Stomach smooth muscle (tissue), 2 donors: Measurements from ENCODE around the gene SMCO2.

ENCODE experiments used
- H3K27ac ChIP-seq: one replicate; pipeline ENCODE4 v1.7.0; 2013; ENCODE audit warnings: mild to moderate bottlenecking, low read length, inconsistent platforms
- H3K27me3 ChIP-seq, 2 donors: one replicate each; pipeline ENCODE4 v1.7.0; 2013; ENCODE audit warnings: low read length in 2 of 2; ENCODE audit not compliant: insufficient read depth in 2 of 2, control insufficient read depth in 1 of 2
- H3K36me3 ChIP-seq, 2 donors: one replicate each; pipeline ENCODE4 v1.7.0; 2013; ENCODE audit warnings: low read length in 2 of 2; ENCODE audit not compliant: control insufficient read depth in 2 of 2, insufficient read depth in 2 of 2
- H3K4me1 ChIP-seq: one replicate; pipeline ENCODE4 v1.7.0; 2013; ENCODE audit warnings: low read length; ENCODE audit not compliant: control insufficient read depth, insufficient read depth
- H3K4me3 ChIP-seq, 2 donors: one replicate each; pipeline ENCODE4 v1.7.0; 2013; ENCODE audit warnings: low read length in 2 of 2
- H3K9ac ChIP-seq, 2 donors: one replicate each; pipeline ENCODE4 v1.7.0; 2013; ENCODE audit warnings: low read length in 2 of 2, mild to moderate bottlenecking in 1 of 2
- H3K9me3 ChIP-seq, 2 donors: one replicate each; pipeline ENCODE4 v1.7.0; 2013; ENCODE audit warnings: low read length in 2 of 2; ENCODE audit not compliant: control insufficient read depth in 2 of 2
- donor health status: healthy.
- donor health status: Pancreatic carcinoma.

SMCO2 gene

GRCh38 chr12:27524839-27525753, 78.6 kb downstream of the SMCO2 start:
- peak overlapping the region; percentile 80 to 94 for H3K9ac ChIP-seq
- no peaks in the 10 kb centered on the region for H3K36me3 ChIP-seq
- no peaks in the 10 kb centered on the region for H3K27me3 ChIP-seq
- peak overlapping the region; percentile 93 to 95 for H3K4me3 ChIP-seq
- H3K4me1 ChIP-seq, result peaks cover 7% of the 10 kb centered on the region
- no peaks in the 10 kb centered on the region for H3K9me3 ChIP-seq
- H3K27ac ChIP-seq, result no peak overlapping the region

- no peak overlapping the region for H3K27ac ChIP-seq
Observed at GRCh38 chr12:27527512-27527911, 81.0 kb downstream of the SMCO2 start.

DNA sequence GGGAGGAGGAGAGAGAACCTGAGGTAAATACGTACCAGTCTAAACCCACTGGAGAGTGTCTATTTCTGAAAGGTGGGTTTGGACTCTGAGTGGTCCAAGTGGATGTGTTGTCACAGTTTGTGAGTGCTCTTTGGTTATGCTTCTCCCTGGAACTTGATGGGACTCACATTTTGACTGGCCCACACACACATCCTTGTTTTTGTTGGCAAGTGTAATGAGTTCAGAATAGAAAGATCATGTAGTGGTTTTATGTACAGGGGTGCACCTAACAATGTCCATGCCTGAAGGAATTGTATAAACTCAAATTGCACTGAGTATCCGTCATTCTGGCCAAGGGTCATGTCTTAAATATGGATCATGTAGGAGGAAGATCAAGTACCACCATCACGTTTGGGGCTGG, 82.3 kb downstream of the SMCO2 start:
- no peaks in the 10 kb centered on the region for H3K36me3 ChIP-seq
- H3K27me3 ChIP-seq, result no peaks in the 10 kb centered on the region
- no peak overlapping the region for H3K27ac ChIP-seq
- H3K4me3 ChIP-seq, result no peak overlapping the region
- H3K9ac ChIP-seq, result no peak overlapping the region
- H3K9me3 ChIP-seq, result no peaks in the 10 kb centered on the region
- no peaks in the 10 kb centered on the region for H3K4me1 ChIP-seq

More at GRCh38 chr12:27527512-27527911, 81.0 kb downstream of the SMCO2 start:
- Histone ChIP-seq H3K9me3 (no peaks in the 10 kb centered on the region), H3K4me3 (no peak overlapping the region), H3K4me1 (peaks cover 7% of the 10 kb centered on the region), H3K9ac (no peak overlapping the region), H3K27me3 (no peaks in the 10 kb centered on the region), H3K36me3 (no peaks in the 10 kb centered on the region)

GRCh38 chr12:27530157-27530922, 83.8 kb downstream of the SMCO2 start:
- no peaks in the 10 kb centered on the region for H3K9me3 ChIP-seq
- no peaks in the 10 kb centered on the region for H3K36me3 ChIP-seq
- no peak overlapping the region for H3K9ac ChIP-seq
- no peaks in the 10 kb centered on the region for H3K4me1 ChIP-seq
- H3K4me3 ChIP-seq, result no peak overlapping the region
- H3K27me3 ChIP-seq, result no peaks in the 10 kb centered on the region
- no peak overlapping the region for H3K27ac ChIP-seq

DNA sequence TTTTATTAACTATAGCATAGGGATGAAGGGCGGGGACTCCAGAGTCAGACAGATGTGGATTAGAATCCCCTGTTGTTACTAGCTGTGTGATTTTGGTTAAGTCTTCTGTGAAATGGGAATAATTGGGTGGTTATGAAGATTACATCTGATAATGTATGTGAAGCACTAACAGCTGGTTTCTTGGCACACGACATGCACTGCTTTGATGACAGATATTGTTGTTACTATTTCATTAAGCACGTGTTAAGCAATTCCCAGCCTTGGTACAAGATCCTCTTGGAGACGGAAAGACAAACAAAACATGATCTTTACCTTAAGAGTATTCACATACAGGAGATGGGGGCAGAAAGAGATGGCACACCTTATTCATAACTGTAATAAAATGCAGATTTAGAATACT, 85.4 kb downstream of the SMCO2 start:
- no peak overlapping the region for H3K9ac ChIP-seq
- no peaks in the 10 kb centered on the region for H3K4me1 ChIP-seq
- H3K36me3 ChIP-seq, result no peaks in the 10 kb centered on the region
- H3K4me3 ChIP-seq, result no peak overlapping the region
- no peaks in the 10 kb centered on the region for H3K27me3 ChIP-seq
- H3K27ac ChIP-seq, result no peak overlapping the region
- no peaks in the 10 kb centered on the region for H3K9me3 ChIP-seq

GRCh38 chr12:27534060-27534764, 87.7 kb downstream of the SMCO2 start:
- no peak overlapping the region for H3K9ac ChIP-seq
- H3K27me3 ChIP-seq, result no peaks in the 10 kb centered on the region
- H3K9me3 ChIP-seq, result no peaks in the 10 kb centered on the region
- H3K36me3 ChIP-seq, result no peaks in the 10 kb centered on the region
- no peak overlapping the region for H3K4me3 ChIP-seq
- peaks cover 5% of the 10 kb centered on the region for H3K4me1 ChIP-seq
- no peak overlapping the region for H3K27ac ChIP-seq

DNA sequence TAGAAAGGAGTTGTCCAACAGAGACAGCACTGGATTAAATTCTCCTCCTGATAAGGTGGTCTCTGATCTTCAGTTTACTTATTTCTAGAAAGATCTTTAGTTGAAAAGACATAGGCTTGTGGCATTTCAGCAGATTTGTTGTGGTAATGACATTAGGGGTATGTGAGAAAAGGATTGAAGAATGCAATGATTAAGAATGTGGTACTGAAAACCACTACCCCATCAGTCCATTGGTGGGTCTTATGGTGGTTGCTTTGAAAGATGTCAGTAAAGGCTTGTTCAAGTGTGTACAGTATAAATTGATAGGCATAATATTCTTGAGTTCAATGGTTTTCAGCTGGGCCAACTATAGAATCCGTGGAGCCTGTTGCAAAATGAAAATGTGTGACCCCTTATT, 88.2 kb downstream of the SMCO2 start:
- H3K9ac ChIP-seq, result no peak overlapping the region
- no peaks in the 10 kb centered on the region for H3K36me3 ChIP-seq
- H3K9me3 ChIP-seq, result no peaks in the 10 kb centered on the region
- no peaks in the 10 kb centered on the region for H3K27me3 ChIP-seq
- no peak overlapping the region for H3K27ac ChIP-seq
- no peak overlapping the region for H3K4me3 ChIP-seq
- peaks cover 5% of the 10 kb centered on the region for H3K4me1 ChIP-seq

DNA sequence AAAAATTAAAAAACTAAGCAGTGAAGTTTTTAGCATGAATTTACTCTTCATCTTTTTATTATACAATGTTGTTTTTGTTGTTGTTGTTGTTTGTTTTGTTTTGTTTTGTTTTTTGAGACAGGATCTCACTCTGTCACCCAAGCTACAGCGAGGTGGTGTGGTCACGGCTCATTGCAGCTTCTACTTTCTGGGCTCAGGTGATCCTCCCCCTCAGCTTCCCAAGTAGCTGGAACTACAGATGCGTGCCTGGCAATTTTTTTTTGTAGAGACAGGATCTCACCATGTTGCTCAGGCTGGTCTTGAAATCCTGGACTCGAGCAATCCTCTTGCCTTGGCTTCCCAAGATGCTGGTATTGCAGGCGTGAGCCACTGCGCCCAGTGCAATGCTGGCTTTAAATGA, 88.8 kb downstream of the SMCO2 start:
- no peaks in the 10 kb centered on the region for H3K36me3 ChIP-seq
- H3K4me1 ChIP-seq, result peaks cover 5% of the 10 kb centered on the region
- no peaks in the 10 kb centered on the region for H3K27me3 ChIP-seq
- H3K9ac ChIP-seq, result no peak overlapping the region
- H3K4me3 ChIP-seq, result no peak overlapping the region
- H3K27ac ChIP-seq, result no peak overlapping the region
- no peaks in the 10 kb centered on the region for H3K9me3 ChIP-seq

- Histone ChIP-seq H3K9me3 (no peaks in the 10 kb centered on the region), H3K27ac (no peak overlapping the region), H3K4me1 (peaks cover 10% of the 10 kb centered on the region), H3K4me3 (peak overlapping the region in 1 of 2 donors; percentile 24), H3K27me3 (no peaks in the 10 kb centered on the region), H3K36me3 (no peaks in the 10 kb centered on the region), H3K9ac (no peak overlapping the region)
Observed at GRCh38 chr12:27537855-27538675, 91.5 kb downstream of the SMCO2 start.

DNA sequence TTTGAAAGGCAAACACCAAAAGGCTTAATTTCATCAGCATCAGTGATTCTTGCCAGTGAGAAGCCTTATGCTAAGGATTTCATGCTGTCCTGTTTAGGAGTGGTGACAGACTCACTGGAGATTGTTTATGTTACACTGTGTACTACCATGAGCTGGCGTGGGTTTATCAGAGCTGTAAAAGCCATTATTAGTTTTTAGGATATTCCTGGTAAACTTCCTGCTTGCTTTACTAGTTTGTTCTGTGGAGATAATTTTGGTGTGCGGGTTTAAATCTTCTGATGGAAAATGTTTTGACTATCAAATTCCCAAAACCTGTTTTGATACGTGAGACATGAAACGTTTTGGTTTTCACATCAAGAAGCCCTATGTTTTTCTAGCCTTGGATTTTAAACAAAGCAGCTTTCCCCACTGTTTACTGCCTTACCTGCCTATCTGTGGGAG, 92.7 kb downstream of the SMCO2 start:
- H3K27ac ChIP-seq, result no peak overlapping the region

More for the DNA sequence above, 92.7 kb downstream of the SMCO2 start:
- no peaks in the 10 kb centered on the region for H3K9me3 ChIP-seq
- H3K9ac ChIP-seq, result no peak overlapping the region
- peaks cover 10% of the 10 kb centered on the region for H3K4me1 ChIP-seq
- H3K4me3 ChIP-seq, result no peak overlapping the region
- H3K27me3 ChIP-seq, result no peaks in the 10 kb centered on the region
- no peaks in the 10 kb centered on the region for H3K36me3 ChIP-seq
